NCI-H748 (cell line): ENCODE results near the gene CARD11.

ENCODE experiments used
- DNase-seq: peaks from one replicate; lab custom pipeline; 2025; ENCODE audit not compliant: unreplicated experiment; lab: John Stamatoyannopoulos, UW

The CARD11 gene

GRCh38 chr7:2945171-2945570 lies 98.5 kb downstream of the CARD11 start:
- no peak for DNase-seq

- DNase-seq: no peak
These were observed 98.9 kb downstream of the CARD11 start for GRCh38 chr7:2944739-2945138.

DNA sequence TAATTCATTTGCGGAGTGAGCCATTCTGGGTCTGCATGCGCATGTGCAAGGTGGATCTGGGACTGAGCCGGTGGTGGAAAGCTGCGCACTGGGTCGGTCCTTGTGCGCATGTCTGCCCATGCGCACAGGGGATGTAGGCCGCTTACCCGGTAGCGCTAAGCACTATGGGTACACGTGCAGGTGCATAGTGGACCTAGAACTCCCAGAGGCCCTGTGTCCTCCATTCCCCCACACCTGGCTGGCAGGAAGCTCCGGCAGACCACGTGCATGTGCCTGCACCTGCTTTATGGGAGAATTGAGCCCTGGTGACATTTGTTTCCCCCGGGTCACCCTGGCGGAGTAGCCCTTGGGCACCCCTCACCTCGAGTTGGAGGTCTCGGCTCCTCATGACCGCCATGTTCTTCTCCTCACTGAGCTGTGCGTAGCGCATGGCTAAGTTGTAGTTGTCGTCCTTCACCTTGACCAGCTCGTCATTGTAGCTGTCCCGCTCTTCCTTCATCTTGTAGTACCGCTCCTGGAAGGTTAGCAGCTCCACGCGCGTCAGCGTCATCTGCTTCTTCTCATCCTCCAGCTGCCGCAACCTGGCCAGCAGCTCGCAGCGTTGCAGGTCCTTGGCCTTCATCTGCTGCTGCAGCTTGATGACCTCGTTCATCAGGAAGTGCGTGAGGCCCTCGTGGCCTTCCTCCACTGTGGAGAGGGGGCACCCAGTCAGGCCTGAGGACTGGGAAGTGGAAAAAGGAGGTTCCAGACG lies 99.6 kb downstream of the CARD11 start:
- no peak for DNase-seq

DNA sequence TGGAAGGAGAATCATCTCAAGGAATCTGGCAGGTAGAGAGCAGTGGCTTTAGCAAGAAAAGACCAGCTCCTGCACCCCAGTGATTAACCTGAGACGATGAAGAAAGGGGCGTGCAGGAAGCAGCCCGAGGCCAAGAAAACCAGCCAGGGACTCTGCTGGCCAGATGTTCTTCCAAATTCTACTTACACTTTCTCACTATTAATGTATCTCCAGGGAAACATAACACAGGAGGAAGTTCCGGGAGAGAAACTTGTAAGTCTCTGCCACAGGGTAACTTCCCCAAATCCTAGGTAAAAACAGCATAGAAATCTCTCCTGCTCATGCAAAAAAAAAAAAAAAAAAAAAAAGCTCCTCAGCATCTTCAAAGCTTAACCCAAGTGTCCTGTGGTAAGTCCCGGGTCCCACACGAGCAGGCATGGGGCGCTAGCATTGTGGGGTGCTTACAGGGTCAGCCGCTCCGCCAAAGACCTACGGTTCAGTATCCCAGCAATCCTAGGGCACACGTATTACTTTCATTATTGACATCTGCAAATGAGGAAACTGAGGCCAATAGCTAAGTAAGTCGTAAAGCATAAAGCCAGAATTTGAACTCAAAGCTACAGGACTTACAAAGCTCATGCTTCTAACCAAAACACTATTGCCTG lies 102.3 kb downstream of the CARD11 start:
- no peak for DNase-seq

DNA sequence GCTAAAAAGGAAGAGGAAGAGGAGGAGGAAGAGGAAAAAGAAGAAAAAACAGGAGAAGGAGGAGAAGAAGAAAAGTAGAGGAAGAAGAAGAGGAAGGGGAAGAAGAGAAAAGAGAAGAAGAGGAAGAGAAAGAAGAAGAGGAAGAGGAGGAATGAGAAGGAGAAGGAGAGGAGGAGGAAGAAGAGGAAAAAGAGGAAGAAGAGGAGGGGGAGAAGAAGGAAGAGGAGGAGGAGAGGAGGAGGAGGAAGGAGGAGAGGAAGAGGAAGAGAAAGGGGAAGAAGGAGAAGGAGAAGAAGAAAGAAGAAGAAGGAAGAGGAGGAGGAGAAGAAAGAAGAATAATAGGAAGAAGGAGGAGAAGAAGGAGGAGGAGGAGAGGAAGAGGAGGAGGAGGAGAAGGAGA lies 103.2 kb downstream of the CARD11 start:
- DNase-seq: no peak

GRCh38 chr7:2939193-2939885 lies 104.3 kb downstream of the CARD11 start:
- no peak for DNase-seq

DNA sequence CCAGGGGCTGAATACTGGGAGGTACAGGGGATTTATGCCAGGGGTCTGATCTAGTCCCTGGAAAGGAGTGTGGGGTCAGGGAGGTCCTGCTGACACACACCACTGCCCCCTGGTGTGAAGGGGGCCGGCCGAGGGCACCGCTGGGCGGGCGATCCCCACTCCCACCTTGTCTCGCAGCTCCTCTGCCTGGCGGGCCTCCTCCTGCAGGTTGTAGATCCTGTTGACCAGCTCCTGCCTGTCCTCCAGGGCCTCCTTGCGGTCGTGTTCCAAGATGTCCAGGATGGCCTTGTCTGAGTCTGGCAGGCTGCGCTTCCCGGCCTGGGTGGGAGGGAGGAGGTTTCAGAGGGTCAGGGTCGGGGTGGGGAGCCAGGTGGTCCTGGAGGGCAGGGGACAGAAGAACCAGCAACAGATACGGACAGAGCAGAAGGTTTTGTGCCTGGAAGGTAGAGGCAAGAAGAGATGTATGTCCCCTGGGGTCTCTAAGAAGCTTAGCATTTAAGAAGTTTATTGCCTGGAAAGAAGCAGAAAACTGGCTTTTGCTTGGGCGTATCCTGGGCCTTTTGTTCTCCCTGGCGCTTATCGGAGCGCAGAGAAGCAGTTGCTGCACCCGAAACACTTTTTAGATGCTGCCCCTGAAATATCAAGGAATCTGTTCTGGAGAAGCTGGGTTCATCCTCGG lies 105.0 kb downstream of the CARD11 start:
- no peak for DNase-seq

GRCh38 chr7:2937701-2938513 lies 105.8 kb downstream of the CARD11 start:
- DNase-seq: no peak

- no peak for DNase-seq
These were observed 106.6 kb downstream of the CARD11 start for GRCh38 chr7:2936891-2937580.

GRCh38 chr7:2936301-2936700 lies 107.4 kb downstream of the CARD11 start:
- no peak for DNase-seq

GRCh38 chr7:2934984-2935740 lies 108.5 kb downstream of the CARD11 start:
- DNase-seq: no peak

DNA sequence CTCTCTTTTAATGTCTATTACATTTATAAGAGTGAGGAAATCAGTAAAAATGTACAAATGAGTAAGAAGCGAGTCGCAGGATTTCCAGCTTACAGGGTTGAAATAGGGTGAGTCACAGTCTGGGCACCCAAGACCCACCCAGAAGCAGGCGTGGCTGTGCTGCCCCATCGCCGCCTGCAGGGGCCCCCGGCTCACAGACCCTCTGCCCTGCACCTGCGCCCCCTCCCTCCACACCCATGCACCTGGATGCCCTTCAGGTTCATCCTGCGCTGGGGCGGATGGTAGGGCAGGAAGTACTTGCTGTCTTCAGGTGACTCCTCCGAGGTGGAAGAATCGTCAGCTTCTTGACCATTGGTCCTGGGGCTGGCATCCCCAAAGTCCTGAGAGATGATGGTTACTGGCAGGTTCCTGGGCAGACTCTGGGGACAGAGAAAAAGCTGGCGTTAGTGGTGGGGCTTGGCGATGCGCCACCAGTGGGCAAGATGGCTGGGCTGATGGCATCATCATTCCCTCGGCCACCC lies 109.4 kb downstream of the CARD11 start:
- no peak for DNase-seq

DNA sequence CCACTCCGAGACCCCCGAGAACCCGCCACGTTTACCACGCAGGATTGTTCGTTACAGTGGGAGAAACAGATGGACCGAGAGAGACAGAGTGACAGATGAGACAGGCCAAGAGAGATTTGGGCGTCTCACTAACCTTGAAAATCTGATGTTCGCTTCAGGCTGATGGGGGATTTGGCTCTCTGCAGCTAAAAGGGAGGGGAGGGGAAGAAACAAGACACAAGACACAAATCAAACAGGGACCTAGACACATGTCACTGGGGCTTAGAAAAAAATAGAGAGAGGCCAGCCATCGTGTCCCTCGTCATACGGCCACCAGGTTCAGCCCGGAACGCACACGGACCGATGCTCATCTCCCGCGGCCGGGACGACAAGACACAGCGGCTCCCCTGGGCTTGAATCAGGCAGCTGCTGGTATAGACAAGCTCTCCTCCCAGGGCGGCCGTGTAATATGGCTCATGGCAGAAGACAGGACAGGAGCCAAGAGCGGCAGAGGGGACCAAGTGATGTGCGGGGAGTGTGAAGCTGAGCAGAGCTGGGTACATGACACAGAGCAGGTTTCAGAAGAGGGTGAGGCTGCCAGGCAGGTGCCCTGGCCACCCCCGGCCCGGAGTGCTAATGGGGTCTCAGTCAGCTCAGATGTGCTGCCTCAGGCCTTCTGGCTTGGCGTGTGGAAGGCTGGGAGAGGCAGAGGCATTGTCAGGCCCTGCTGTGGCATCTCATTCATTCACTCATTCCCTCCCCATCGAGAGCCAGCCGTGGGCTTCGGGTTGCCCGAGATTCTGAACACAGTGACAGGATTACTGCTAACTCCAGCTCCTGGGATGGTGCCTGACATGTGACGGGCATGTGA lies 111.0 kb downstream of the CARD11 start:
- no peak for DNase-seq

GRCh38 chr7:2931034-2931415 lies 112.6 kb downstream of the CARD11 start:
- DNase-seq: no peak

DNA sequence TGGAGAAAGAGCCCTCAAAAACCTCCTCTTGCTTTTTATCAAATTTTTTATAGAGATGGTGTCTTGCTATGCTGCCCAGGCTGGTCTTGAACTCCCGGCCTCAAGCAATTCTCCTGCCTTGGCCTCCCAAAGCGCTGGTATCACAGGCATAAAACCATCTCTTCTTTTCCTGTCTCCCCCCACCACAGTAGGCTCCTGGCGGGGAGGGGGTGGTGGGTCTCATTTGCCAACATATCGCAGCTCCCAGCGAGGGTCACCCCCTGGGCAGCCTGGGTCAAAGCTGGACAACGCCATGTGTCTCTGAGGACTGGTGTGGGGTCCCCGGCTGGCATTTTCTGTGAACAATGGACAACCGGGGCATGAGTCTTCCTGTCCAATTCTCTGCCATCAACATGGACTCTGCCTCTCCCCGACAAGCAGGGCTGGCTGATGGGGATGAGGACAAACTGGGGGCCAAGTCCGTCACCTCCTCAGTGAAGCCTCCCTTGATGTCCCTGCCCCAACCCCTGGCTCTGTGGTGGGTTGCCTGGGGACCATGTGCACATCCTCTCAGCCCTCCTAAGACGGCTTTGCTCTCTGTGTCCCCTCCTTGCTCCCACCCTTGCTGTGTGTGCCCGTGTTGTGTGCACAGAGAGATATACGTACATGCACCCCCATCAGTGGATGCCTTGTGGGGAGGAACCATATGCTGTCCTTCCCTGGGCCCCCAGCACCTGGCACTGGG lies 113.2 kb downstream of the CARD11 start:
- DNase-seq: no peak

DNA sequence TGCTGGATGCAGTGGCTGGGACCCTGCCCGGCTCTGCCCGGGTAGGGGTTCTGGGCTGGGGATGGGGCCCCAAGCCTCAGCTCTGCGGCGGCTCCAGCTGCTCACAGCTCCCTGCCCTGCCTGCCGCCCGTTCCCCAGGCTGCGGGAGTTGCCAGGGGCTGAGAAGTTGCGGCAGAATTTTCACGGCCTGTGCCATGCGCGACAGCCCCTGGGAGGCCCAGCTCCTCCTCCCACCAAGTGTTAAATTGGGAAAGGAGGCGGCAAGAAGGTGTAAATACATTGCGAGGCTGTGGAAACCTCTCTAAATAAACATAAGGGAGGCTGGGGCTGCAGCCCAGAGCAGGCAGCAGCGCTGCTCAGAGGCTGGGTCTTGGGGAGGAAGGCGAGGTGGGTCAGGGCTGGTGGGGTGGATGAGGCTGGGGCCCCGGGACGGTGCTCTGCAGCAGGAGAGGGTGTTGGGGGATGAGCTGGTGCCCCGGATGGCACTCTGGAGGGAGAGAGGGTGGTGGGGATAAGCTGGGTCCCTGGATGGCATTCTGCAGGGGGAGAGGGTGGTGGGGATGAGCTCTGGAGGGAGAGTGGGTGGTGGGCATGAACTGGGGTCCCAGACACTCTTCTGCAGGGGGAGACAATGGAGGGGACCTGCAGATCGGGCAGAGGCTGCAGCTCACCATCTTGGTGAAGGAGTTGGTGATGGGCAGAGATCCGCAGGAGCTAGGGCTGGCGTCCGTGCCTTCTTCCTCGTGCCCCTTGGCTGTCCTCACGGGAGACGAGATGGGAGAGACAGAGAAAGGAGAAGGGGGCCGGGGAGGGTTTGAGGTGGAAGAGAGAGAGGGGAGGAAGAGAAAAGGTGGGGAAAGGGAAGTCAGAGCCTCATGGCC lies 114.1 kb downstream of the CARD11 start:
- DNase-seq: peak; percentile 31
